ENCODE measurements around the gene RAPGEF4. TPM values are rescaled to one million over a fixed set of nuclear protein-coding genes. Genes with fewer than 3 reads are reported as not detected.

RAPGEF4 gene
- total RNA-seq, 2 experiments from 2014 or later, result 0.85 to 1.3 TPM

DNA sequence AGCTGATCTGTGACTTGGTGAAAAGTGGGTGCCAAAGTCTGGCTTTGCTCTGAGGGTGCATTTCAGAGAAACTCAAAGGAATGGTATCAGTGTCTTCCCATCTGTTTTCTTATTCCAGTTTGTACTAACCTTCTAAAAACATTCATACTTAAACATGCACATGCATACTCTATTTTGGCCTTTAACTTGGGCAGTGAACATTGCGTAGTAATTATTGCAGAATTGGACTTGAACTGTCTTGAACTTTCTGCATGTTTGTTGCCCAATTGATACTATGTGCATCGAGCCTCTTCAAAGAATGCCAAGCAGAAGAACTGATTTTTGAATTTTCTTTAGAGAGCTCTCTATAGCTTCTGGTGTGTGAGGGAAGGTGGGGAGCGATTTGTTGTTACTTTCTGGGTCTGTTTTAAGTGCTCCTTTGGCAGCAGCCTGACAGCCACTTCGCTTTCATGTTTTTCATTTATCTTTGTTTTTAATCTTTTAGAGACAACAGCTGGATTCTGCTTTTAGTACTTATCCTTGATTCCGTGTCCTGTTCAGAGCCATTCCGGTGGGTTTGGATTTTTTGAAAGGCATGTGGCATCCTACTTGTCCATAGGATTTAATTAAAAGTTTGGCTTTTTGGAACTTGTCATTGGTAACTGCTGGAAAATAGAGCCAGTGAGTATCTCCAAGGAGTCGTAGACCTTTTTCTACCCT, 159.2 kb downstream of the RAPGEF4 start:
- ChIA-PET POLR2A (interaction anchor here (1.2 kb wide), 1 partner anchor 9 kb away, joined by 3 read pairs; no protein-coding TSS in a partner anchor), CTCF (interaction anchor here (0.9 kb wide), 1 partner anchor 37 kb away, joined by 3 read pairs; no protein-coding TSS in a partner anchor)
- Mint-ChIP-seq H3K4me1 (ENCODE audit: low read depth) (no peaks in the 10 kb centered on the region), H3K36me3 (ENCODE audit: low read depth) (no peaks in the 10 kb centered on the region), H3K4me3 (no peak overlapping the region), H3K9me3 (no peaks in the 10 kb centered on the region), H3K27me3 (peaks cover 5% of the 10 kb centered on the region), H3K27ac (no peak overlapping the region)
- intact Hi-C loops (cut with micrococcal nuclease), result no loop called here
- no peak for DNase-seq
- ATAC-seq, result no peak
- TF ChIP-seq, protein P1, sequence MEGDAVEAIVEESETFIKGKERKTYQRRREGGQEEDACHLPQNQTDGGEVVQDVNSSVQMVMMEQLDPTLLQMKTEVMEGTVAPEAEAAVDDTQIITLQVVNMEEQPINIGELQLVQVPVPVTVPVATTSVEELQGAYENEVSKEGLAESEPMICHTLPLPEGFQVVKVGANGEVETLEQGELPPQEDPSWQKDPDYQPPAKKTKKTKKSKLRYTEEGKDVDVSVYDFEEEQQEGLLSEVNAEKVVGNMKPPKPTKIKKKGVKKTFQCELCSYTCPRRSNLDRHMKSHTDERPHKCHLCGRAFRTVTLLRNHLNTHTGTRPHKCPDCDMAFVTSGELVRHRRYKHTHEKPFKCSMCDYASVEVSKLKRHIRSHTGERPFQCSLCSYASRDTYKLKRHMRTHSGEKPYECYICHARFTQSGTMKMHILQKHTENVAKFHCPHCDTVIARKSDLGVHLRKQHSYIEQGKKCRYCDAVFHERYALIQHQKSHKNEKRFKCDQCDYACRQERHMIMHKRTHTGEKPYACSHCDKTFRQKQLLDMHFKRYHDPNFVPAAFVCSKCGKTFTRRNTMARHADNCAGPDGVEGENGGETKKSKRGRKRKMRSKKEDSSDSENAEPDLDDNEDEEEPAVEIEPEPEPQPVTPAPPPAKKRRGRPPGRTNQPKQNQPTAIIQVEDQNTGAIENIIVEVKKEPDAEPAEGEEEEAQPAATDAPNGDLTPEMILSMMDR (IDR thresholded peaks at IDR 0.05), result no peak

DNA sequence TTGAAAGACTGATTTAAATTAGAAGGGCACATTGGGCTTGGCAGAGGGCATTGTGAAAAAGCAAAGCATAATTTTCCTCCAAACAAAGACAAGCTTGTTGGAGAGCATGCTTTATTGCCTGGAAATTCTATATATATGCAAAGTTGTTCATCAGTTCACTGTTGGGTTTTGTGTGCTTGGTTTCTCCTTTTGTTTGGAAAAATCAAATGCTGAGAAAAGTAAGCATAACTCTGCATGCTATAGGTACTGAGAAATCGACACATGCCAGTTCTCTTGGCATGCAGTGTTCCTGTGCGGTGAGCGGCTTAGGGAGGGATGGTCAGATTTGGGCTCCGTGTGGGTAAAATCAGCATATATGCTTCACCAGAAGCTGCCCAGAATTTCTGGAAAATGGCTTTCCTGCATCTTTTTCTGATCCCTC, 161.0 kb downstream of the RAPGEF4 start:
- peaks cover 5% of the 10 kb centered on the region for H3K27me3 Mint-ChIP-seq
- H3K9me3 Mint-ChIP-seq, result no peaks in the 10 kb centered on the region
- CTCF ChIA-PET, result interaction anchor here (1.8 kb wide), 1 partner anchor 32 kb away, joined by 4 read pairs; no protein-coding TSS in a partner anchor
- H3K36me3 Mint-ChIP-seq (ENCODE audit: low read depth), result no peaks in the 10 kb centered on the region
- ATAC-seq (no peak), DNase-seq (no peak)
- no peak overlapping the region for H3K4me3 Mint-ChIP-seq
- POLR2A ChIA-PET, result no interaction called here
- H3K4me1 Mint-ChIP-seq (ENCODE audit: low read depth), result no peaks in the 10 kb centered on the region
- intact Hi-C loops (cut with micrococcal nuclease), result no loop called here
- no peak overlapping the region for H3K27ac Mint-ChIP-seq
- TF ChIP-seq, protein P1 (IDR thresholded peaks at IDR 0.05), result no peak

DNA sequence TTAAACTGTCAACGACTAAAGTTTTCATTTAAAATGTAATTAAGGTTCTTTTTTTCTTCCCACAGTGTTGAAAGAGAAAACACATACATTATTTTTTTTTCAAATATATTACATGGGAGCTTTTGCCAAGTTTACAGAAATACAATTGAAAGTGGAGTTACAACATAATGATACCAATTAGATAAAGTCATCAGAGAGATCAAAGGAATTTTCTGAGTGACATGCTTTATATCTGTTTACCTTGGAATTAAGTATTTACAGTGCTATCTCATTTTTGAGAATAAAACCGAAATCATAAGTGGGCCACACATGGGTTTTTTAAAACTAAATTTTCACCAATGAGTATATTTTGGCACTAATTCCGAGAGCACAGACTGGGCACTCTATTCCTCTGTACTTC, 165.2 kb downstream of the RAPGEF4 start:
- intact Hi-C loops (cut with micrococcal nuclease), result no loop called here
- ATAC-seq, result no peak
- CTCF ChIA-PET, result interaction anchor here (1.8 kb wide), 1 partner anchor 31 kb away, joined by 5 read pairs; no protein-coding TSS in a partner anchor
- POLR2A ChIA-PET, result no interaction called here
- no peak for DNase-seq
- peaks cover 5% of the 10 kb centered on the region for H3K27me3 Mint-ChIP-seq
- H3K27ac Mint-ChIP-seq, result no peak overlapping the region
- no peaks in the 10 kb centered on the region for H3K4me1 Mint-ChIP-seq (ENCODE audit: low read depth)
- H3K36me3 Mint-ChIP-seq (ENCODE audit: low read depth), result no peaks in the 10 kb centered on the region
- TF ChIP-seq, protein P1 (IDR thresholded peaks at IDR 0.05), result no peak
- no peak overlapping the region for H3K4me3 Mint-ChIP-seq
- H3K9me3 Mint-ChIP-seq, result no peaks in the 10 kb centered on the region

DNA sequence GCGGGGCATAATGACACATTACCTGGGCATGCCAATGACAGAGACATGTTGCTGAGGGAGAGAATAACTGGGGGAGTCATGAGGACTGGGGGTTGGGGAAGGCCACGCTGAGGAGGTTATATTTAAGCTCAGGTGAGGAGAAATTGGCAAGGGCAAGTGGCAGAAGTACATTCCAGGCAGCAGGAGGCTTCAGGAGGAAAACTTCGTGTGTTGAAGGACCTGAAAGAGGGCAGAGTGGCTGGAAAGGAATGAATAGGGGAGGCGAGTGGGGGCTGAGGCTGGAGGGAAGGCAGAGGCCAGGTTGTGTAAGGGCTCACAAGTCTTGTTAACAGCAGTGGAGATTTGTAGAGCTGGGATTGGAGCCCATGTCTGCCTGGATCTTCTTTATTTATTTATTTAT, 166.3 kb downstream of the RAPGEF4 start:
- DNase-seq (no peak), ATAC-seq (no peak)
- Mint-ChIP-seq H3K27ac (no peak overlapping the region), H3K36me3 (ENCODE audit: low read depth) (no peaks in the 10 kb centered on the region), H3K4me1 (ENCODE audit: low read depth) (no peaks in the 10 kb centered on the region), H3K9me3 (no peaks in the 10 kb centered on the region), H3K27me3 (peaks cover 5% of the 10 kb centered on the region), H3K4me3 (no peak overlapping the region)
- ChIA-PET CTCF (interaction anchor here (1.8 kb wide), 1 partner anchor 30 kb away, joined by 5 read pairs; no protein-coding TSS in a partner anchor), POLR2A (interaction anchor here (1.2 kb wide), 1 partner anchor 93 kb away, joined by 3 read pairs; no protein-coding TSS in a partner anchor)
- TF ChIP-seq, protein P1 (IDR thresholded peaks at IDR 0.05), result no peak
- intact Hi-C loops (cut with micrococcal nuclease), result no loop called here

DNA sequence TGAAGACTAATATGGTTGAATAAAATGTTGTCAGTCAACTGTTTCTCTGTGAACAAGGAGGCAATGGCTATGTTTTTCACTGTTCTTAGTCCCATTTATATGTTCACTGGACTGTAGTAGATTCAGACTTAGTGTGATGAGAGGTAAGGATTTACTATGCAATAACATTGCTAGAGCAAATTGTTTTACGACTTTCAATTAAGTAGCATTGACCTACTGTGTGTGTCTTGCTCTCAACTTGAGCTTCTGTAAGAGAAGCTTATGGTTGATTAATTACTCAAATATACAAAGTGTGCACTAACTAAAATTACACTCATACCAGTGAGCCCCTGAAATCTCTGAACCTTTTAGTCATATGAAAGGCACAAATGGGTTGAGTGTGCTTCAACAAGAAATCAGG, 168.6 kb downstream of the RAPGEF4 start:
- no peak for ATAC-seq
- Mint-ChIP-seq H3K36me3 (ENCODE audit: low read depth) (no peaks in the 10 kb centered on the region), H3K4me3 (no peak overlapping the region), H3K9me3 (no peaks in the 10 kb centered on the region), H3K27ac (no peak overlapping the region), H3K27me3 (no peaks in the 10 kb centered on the region), H3K4me1 (ENCODE audit: low read depth) (no peaks in the 10 kb centered on the region)
- intact Hi-C loops (cut with micrococcal nuclease), result no loop called here
- TF ChIP-seq, protein P1 (IDR thresholded peaks at IDR 0.05), result no peak
- ChIA-PET POLR2A (no interaction called here), CTCF (interaction anchor here (1.8 kb wide), 1 partner anchor 28 kb away, joined by 7 read pairs; no protein-coding TSS in a partner anchor)
- DNase-seq, result no peak

Measured in activated CD8-positive, alpha-beta T cell treated with anti-CD3 and anti-CD28 coated beads for 36 hours (primary cell).